ENCODE results near the gene SHANK3. TPM values are rescaled to one million over a fixed set of nuclear protein-coding genes. Genes with fewer than 3 reads are reported as not detected.

SHANK3 gene
- polyA plus RNA-seq, 1 of the 3 experiments (the other 2 are of a cell fraction), result 1.5 TPM

DNA sequence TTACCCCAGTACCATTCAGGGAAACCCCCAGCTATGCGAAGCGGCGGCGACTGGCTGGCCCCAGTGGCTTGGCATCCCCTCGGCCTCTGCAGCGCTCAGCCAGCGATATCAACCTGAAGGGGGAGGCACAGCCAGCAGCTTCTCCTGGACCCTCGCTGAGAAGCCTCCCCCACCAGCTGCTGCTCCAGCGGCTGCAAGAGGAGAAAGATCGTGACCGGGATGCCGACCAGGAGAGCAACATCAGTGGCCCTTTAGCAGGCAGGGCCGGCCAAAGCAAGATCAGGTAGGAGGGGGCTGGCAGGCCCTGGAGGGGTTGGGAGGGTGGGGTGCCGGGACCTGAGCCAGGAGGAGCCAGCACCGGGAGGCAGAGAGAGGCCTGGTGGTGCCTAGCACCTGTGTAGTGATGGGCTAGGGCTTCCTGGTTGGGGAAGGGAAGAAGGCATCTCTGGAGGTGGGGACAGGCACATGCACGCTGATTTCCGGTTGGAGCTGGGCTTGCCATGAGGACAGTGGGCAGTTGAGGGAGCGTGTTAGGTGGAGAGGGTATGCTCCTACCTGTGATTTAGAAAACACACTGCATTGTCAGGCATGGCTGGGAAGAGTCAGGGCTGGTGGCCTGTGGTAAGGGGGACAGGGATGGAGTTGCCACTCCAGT lies 22.3 kb downstream of the SHANK3 start:
- ChIA-PET CTCF (interaction anchor here (0.8 kb wide), 1 partner anchor 10 kb away, joined by 3 read pairs; no protein-coding TSS in a partner anchor), POLR2A (no interaction called here)
- DNase-seq, result no peak
- peaks cover 5% of the 10 kb centered on the region; the same call in 1 of the 2 replicates for H3K9me3 ChIP-seq
- no peak overlapping the region for H3K4me3 ChIP-seq (ENCODE audit: low read depth in 2 of 2, low read length in 1 of 2)
- no peak overlapping the region for H3K27ac ChIP-seq (ENCODE audit: low read depth in 2 of 2, low read length in 1 of 2)
- H3K4me1 ChIP-seq (ENCODE audit: control insufficient read depth in 1 of 2, insufficient read depth in 2 of 2, low read depth in 1 of 2, low read length in 1 of 2), result peaks cover 0 to 4% of the 10 kb centered on the region in 2 experiments; a peak in 1 of 4 replicates
- WGBS (ENCODE audit: low lambda C conversion rate), result 84% methylated on average over 8 of the region's 18 CpGs
- H3K9ac ChIP-seq, result no peak overlapping the region
- H3K27me3 ChIP-seq (ENCODE audit: insufficient read depth), result no peaks in the 10 kb centered on the region
- TF ChIP-seq RCOR1 (IDR thresholded peaks at IDR 0.05; ENCODE audit: low read length) (no peak), RXRA (IDR thresholded peaks at IDR 0.05; ENCODE audit: borderline replicate concordance, low read depth) (no peak), TEAD4 (IDR thresholded peaks at IDR 0.05; ENCODE audit: borderline replicate concordance, insufficient read depth) (no peak), MEF2A (IDR thresholded peaks at IDR 0.05; ENCODE audit: borderline replicate concordance, low read depth) (no peak)
- TF ChIP-seq, protein P1, sequence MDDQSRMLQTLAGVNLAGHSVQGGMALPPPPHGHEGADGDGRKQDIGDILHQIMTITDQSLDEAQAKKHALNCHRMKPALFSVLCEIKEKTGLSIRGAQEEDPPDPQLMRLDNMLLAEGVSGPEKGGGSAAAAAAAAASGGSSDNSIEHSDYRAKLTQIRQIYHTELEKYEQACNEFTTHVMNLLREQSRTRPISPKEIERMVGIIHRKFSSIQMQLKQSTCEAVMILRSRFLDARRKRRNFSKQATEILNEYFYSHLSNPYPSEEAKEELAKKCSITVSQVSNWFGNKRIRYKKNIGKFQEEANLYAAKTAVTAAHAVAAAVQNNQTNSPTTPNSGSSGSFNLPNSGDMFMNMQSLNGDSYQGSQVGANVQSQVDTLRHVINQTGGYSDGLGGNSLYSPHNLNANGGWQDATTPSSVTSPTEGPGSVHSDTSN (IDR thresholded peaks at IDR 0.05), result no peak
- TF ChIP-seq, protein P2, sequence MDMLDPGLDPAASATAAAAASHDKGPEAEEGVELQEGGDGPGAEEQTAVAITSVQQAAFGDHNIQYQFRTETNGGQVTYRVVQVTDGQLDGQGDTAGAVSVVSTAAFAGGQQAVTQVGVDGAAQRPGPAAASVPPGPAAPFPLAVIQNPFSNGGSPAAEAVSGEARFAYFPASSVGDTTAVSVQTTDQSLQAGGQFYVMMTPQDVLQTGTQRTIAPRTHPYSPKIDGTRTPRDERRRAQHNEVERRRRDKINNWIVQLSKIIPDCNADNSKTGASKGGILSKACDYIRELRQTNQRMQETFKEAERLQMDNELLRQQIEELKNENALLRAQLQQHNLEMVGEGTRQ (IDR thresholded peaks at IDR 0.05; ENCODE audit: borderline replicate concordance, low read depth, low read length), result no peak
- H2AFZ ChIP-seq (ENCODE audit: low read depth), result no peak overlapping the region
- no peaks in the 10 kb centered on the region for H3K9me2 ChIP-seq
- H3F3A ChIP-seq (replicated peaks; ENCODE audit: insufficient read depth), result peaks cover 4% of the 10 kb centered on the region
- H4K20me1 ChIP-seq (ENCODE audit: insufficient read depth), result no peaks in the 10 kb centered on the region
- no peak overlapping the region for H3K4me2 ChIP-seq
- no peaks in the 10 kb centered on the region for H3K79me2 ChIP-seq (ENCODE audit: insufficient read depth)
- no peaks in the 10 kb centered on the region for H3K36me3 ChIP-seq (replicated peaks in 1 of 2; ENCODE audit: control insufficient read depth in 1 of 2, insufficient read depth in 2 of 2, low read length in 1 of 2)

DNA sequence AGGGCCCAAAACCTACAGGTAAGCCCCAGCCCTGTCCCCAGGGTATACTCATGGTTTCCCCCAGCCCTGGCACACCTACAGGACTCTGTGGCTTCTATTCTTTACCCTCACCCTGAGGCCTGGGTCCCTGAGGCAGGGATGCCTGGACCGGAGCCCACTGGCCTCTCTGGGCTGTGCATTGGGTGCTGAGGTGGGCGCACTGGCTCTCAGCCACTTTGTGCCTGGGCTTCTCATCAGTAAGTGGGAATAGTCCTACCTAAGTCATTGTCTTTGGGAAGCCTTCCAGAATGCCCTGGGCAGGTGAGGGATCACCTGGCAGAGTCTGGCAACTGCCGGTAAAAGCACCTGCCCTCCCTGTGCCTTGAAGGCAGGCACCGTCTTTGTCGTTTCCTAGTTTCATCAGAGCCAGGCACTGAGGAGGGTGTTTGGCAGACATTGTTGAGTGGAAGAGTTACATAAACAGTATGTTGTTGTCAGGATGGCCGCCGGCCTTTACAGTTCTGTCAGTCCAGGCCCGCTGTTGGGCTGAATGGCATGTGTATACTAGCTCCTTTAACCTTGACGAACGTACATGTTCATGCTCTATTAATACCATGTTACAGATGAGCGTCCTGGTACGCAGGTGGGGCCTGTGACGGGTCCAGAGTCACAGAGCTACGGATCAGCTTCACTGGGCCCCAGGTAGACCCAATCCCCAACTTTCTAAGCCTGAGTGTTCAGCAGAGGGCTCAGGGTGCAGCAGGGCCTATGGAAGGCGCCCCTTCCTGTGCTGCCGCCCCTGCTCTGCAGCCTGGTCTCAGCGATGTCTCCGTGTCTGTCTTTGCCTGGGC lies 23.0 kb downstream of the SHANK3 start:
- Histone ChIP-seq H3K9me2 (no peaks in the 10 kb centered on the region), H3K79me2 (ENCODE audit: insufficient read depth) (no peaks in the 10 kb centered on the region), H3K27ac (ENCODE audit: low read depth in 2 of 2, low read length in 1 of 2) (no peak overlapping the region), H3K36me3 (replicated peaks in 1 of 2; ENCODE audit: control insufficient read depth in 1 of 2, insufficient read depth in 2 of 2, low read length in 1 of 2) (no peaks in the 10 kb centered on the region), H3K9ac (no peak overlapping the region), H3K9me3 (peaks cover 5% of the 10 kb centered on the region; the same call in 1 of the 2 replicates), H3K27me3 (ENCODE audit: insufficient read depth) (no peaks in the 10 kb centered on the region), H4K20me1 (ENCODE audit: insufficient read depth) (no peaks in the 10 kb centered on the region), H3F3A (replicated peaks; ENCODE audit: insufficient read depth) (peaks cover 4% of the 10 kb centered on the region), H3K4me2 (no peak overlapping the region), H3K4me3 (ENCODE audit: low read depth in 2 of 2, low read length in 1 of 2) (no peak overlapping the region), H3K4me1 (ENCODE audit: control insufficient read depth in 1 of 2, insufficient read depth in 2 of 2, low read depth in 1 of 2, low read length in 1 of 2) (peaks cover 0 to 4% of the 10 kb centered on the region in 2 experiments; a peak in 1 of 4 replicates), H2AFZ (ENCODE audit: low read depth) (no peak overlapping the region)
- no peak for TF ChIP-seq TAF1 (IDR thresholded peaks at IDR 0.05; ENCODE audit: borderline replicate concordance, low read depth, low read length)
- no peak for TF ChIP-seq RXRA (IDR thresholded peaks at IDR 0.05; ENCODE audit: borderline replicate concordance, low read depth)
- TF ChIP-seq, protein P2 (IDR thresholded peaks at IDR 0.05; ENCODE audit: borderline replicate concordance, low read depth, low read length), result no peak
- TF ChIP-seq NFIC (IDR thresholded peaks at IDR 0.05; ENCODE audit: borderline replicate concordance), result no peak
- no peak for TF ChIP-seq EP300 (IDR thresholded peaks at IDR 0.05; ENCODE audit: borderline replicate concordance in 1 of 2, low read depth in 1 of 2, low read length in 1 of 2)
- TF ChIP-seq, protein P3, sequence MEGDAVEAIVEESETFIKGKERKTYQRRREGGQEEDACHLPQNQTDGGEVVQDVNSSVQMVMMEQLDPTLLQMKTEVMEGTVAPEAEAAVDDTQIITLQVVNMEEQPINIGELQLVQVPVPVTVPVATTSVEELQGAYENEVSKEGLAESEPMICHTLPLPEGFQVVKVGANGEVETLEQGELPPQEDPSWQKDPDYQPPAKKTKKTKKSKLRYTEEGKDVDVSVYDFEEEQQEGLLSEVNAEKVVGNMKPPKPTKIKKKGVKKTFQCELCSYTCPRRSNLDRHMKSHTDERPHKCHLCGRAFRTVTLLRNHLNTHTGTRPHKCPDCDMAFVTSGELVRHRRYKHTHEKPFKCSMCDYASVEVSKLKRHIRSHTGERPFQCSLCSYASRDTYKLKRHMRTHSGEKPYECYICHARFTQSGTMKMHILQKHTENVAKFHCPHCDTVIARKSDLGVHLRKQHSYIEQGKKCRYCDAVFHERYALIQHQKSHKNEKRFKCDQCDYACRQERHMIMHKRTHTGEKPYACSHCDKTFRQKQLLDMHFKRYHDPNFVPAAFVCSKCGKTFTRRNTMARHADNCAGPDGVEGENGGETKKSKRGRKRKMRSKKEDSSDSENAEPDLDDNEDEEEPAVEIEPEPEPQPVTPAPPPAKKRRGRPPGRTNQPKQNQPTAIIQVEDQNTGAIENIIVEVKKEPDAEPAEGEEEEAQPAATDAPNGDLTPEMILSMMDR (IDR thresholded peaks at IDR 0.05), result no peak
- ChIA-PET POLR2A (no interaction called here), CTCF (interaction anchor here (0.7 to 1.2 kb wide), 3 partner anchors 19 to 31 kb away, joined by 3 read pairs; no protein-coding TSS in a partner anchor)
- no peak for DNase-seq
- WGBS (ENCODE audit: low lambda C conversion rate), result 95% methylated on average over 13 of the region's 18 CpGs
